ENCODE data around the gene CDV3. TPM values are rescaled to one million over a fixed set of nuclear protein-coding genes. Genes with fewer than 3 reads are reported as not detected.

Gene CDV3
- total and polyA plus RNA-seq, 2 donors (not counting 3 experiments of a cell fraction or from before 2014, with no cell fraction given) = 46.7 to 229 TPM

DNA sequence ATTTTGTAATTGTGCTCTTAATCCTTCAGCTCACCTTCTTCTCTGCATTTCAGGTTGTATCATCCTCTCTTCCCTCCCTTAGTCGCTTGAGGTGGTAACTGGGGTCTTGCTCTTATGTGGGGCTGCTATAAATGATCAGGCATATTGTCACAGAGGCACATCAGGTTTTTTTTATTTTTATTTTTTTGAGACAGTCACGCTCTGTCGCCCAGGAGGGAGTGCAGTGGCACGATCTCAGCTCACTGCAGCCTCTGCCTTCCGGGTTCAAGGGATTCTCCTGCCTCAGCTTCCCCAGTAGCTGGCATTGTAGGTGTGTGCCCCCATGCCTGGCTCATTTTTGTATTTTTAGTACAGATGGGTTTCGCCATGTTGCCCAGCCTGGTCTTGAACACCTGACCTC is 9.9 kb downstream of the CDV3 start:
- no peak overlapping the region for H3K4me3 ChIP-seq (replicated peaks in 1 of 3; ENCODE audit: insufficient read depth in 1 of 3, low read depth in 1 of 3, low read length in 3 of 3)
- H3K4me2 ChIP-seq (ENCODE audit: insufficient read depth, low read length) = no peak overlapping the region
- TF ChIP-seq, protein P1, sequence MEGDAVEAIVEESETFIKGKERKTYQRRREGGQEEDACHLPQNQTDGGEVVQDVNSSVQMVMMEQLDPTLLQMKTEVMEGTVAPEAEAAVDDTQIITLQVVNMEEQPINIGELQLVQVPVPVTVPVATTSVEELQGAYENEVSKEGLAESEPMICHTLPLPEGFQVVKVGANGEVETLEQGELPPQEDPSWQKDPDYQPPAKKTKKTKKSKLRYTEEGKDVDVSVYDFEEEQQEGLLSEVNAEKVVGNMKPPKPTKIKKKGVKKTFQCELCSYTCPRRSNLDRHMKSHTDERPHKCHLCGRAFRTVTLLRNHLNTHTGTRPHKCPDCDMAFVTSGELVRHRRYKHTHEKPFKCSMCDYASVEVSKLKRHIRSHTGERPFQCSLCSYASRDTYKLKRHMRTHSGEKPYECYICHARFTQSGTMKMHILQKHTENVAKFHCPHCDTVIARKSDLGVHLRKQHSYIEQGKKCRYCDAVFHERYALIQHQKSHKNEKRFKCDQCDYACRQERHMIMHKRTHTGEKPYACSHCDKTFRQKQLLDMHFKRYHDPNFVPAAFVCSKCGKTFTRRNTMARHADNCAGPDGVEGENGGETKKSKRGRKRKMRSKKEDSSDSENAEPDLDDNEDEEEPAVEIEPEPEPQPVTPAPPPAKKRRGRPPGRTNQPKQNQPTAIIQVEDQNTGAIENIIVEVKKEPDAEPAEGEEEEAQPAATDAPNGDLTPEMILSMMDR (IDR thresholded peaks at IDR 0.05; ENCODE audit: extremely low read depth in 1 of 2, insufficient read depth in 1 of 2, low read depth in 1 of 2, low read length in 2 of 2) = no peak
- TF ChIP-seq MYC (IDR thresholded peaks at IDR 0.05; ENCODE audit: low read depth, low read length) (no peak), POLR2A (IDR thresholded peaks at IDR 0.05; ENCODE audit: low read depth, low read length) (no peak), JUN (IDR thresholded peaks at IDR 0.05; ENCODE audit: borderline replicate concordance, insufficient read depth, insufficient read length, low read depth) (no peak), POLR2AphosphoS5 (IDR thresholded peaks at IDR 0.05; ENCODE audit: insufficient read depth, low read depth, low read length) (no peak), GATA2 (IDR thresholded peaks at IDR 0.05; ENCODE audit: insufficient read depth, insufficient read length, low read depth, low read length) (no peak)
- TF ChIP-seq, protein P2, sequence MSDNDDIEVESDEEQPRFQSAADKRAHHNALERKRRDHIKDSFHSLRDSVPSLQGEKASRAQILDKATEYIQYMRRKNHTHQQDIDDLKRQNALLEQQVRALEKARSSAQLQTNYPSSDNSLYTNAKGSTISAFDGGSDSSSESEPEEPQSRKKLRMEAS (IDR thresholded peaks at IDR 0.05; ENCODE audit: insufficient read depth, insufficient read length) = no peak
- no peak for FAIRE-seq
- POLR2A ChIA-PET = no interaction called here
- no peaks in the 10 kb centered on the region for H3K27me3 ChIP-seq (ENCODE audit: control insufficient read depth in 2 of 2, insufficient read depth in 2 of 2, low read length in 2 of 2)
- no TSS peak for BruUV-seq (replicated peaks)
- H2AFZ ChIP-seq (ENCODE audit: low read depth, low read length) = no peak overlapping the region
- intact Hi-C loops (cut with micrococcal nuclease) (no loop called here), dilution Hi-C loops (cut with MboI; ENCODE audit: extremely low pct_ligation_motif_present, low sequenced_read_pairs) (no loop called here)
- peaks cover 2% of the 10 kb centered on the region for H3K4me1 ChIP-seq (ENCODE audit: control insufficient read depth, extremely low read depth, insufficient read depth, low read length)
- H3K9me1 ChIP-seq (replicated peaks; ENCODE audit: control insufficient read depth, extremely low read depth, insufficient read depth, low read length) = no peaks in the 10 kb centered on the region
- peaks cover 10% of the 10 kb centered on the region for H4K20me1 ChIP-seq (replicated peaks; ENCODE audit: control insufficient read depth, extremely low read depth, insufficient read depth, low read length)
- no peak for DNase-seq (ENCODE audit: low read depth, low spot score)
- H3K9me3 ChIP-seq (replicated peaks; ENCODE audit: control insufficient read depth, insufficient read depth, low read length) = no peaks in the 10 kb centered on the region
- H3K27ac ChIP-seq (ENCODE audit: insufficient read depth, low read depth, low read length) = no peak overlapping the region
- H3K79me2 ChIP-seq (ENCODE audit: control insufficient read depth, insufficient read depth, low read length) = peaks cover 70% of the 10 kb centered on the region
- peaks cover 29 to 46% of the 10 kb centered on the region in 2 experiments for H3K36me3 ChIP-seq (ENCODE audit: control insufficient read depth in 2 of 2, extremely low read depth in 1 of 2, insufficient read depth in 2 of 2, low read length in 2 of 2)
- H3K9ac ChIP-seq (replicated peaks; ENCODE audit: extremely low read depth, insufficient read depth, low read length) = no peak overlapping the region
- CTCF ChIA-PET = interaction anchor here (1.1 kb wide), 1 partner anchor 118 kb away, joined by 3 read pairs; no protein-coding TSS in a partner anchor

Data from endothelial cell of umbilical vein (primary cell).